ENCODE results near the gene UNC93A.
"Not testable (repeated sequence)": the region's sequence is repeated elsewhere in the genome, so short reads cannot be mapped to it uniquely, and the experiment has no call there.

UNC93A gene

DNA sequence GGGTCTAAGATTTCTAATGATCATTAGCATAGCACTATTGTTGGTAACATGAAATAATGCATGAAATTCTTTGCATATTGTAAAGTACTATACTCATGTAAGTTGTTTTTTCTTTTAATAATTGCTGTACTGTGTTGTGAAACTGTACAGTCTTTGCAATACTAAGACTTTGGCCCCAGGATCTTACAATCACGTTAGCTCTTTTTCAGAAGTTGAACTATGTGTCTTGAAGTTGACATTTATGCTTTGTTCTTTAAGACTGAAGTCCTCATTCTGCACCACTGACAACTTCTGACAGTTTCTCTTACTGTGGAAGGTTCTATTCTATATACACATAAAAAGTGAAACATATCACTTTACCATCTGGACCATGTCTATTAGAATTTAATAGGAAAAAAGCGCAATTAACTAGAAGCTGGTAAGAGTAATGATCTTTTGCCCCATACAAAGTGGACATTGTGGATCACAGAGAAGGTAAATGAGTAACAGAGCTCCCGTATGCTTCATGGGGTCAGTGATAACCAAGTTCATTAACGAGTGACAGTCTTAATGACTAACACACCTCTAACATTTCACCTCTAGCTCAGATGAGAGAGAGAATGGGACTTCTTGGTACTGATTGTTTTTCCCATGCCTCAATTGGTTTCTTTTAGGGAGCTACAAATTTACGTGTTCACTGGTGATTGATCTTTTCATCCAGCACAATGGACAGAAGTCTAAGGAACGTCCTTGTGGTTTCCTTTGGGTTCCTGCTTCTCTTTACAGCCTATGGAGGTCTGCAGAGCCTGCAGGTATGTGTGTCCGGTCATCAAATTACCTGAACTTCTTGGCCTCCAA, at the start of gene UNC93A:
Gene UNC93A, plus strand, starts transcription at position 530 of the 837 bp plus-strand sequence. Its CDS starts 175 bp downstream, at position 705.
- H3K9ac ChIP-seq (ENCODE audit: low read depth, low read length) = no peak within 1 kb of the TSS
- no peaks in the 10 kb centered on the region for H3K27me3 ChIP-seq (ENCODE audit: insufficient read depth, low read length)
- H3K4me1 ChIP-seq (ENCODE audit: insufficient read depth, low read length) = peaks cover 9% of the 10 kb centered on the region; the same call in 1 of the 2 replicates
- no peaks in the 10 kb centered on the region for H3K9me3 ChIP-seq (ENCODE audit: insufficient read depth, low read depth, low read length)
- H3K27ac ChIP-seq (ENCODE audit: low read length) = no peak within 1 kb of the TSS
- H3K36me3 ChIP-seq (ENCODE audit: insufficient read depth, low read depth, low read length) = no peaks in the 10 kb centered on the region
- H3K4me3 ChIP-seq (ENCODE audit: low read length) = no peak within 1 kb of the TSS

GRCh38 chr6:167241321-167242134, 49.6 kb upstream of the UNC93A start:
- H3K36me3 ChIP-seq (ENCODE audit: insufficient read depth, low read depth, low read length) = peaks cover 30% of the 10 kb centered on the region
- not testable (repeated sequence) for H3K9ac ChIP-seq (ENCODE audit: low read depth, low read length); H3K4me3 ChIP-seq (ENCODE audit: low read length); H3K9me3 ChIP-seq (ENCODE audit: insufficient read depth, low read depth, low read length); H3K27me3 ChIP-seq (ENCODE audit: insufficient read depth, low read length); H3K27ac ChIP-seq (ENCODE audit: low read length)
- peaks cover 38% of the 10 kb centered on the region; the same call in 1 of the 2 replicates for H3K4me1 ChIP-seq (ENCODE audit: insufficient read depth, low read length)

DNA sequence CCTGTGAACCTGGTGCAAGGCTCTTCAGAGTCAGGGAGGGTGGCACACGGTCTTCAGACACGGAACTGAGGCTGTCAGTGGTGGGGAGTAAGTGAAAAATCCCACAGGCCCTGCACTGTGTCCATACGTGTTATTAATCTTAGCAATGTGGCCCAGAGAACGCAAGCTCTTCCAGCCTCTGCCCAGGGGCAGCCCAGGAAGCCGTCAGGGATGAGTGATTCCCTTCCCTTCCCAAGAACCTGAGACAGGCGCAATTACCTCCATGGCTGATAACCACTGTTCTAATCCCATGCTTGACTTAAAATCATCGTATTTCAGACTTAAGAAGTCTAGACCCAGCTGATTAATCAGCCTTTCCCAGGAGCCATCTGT, 49.0 kb upstream of the UNC93A start:
- not testable (repeated sequence) for H3K27ac ChIP-seq (ENCODE audit: low read length); H3K9me3 ChIP-seq (ENCODE audit: insufficient read depth, low read depth, low read length); H3K27me3 ChIP-seq (ENCODE audit: insufficient read depth, low read length); H3K9ac ChIP-seq (ENCODE audit: low read depth, low read length); H3K4me3 ChIP-seq (ENCODE audit: low read length)
- H3K4me1 ChIP-seq (ENCODE audit: insufficient read depth, low read length) = peaks cover 37% of the 10 kb centered on the region; the same call in 1 of the 2 replicates
- H3K36me3 ChIP-seq (ENCODE audit: insufficient read depth, low read depth, low read length) = peaks cover 30% of the 10 kb centered on the region; the same call in 1 of the 2 replicates

GRCh38 chr6:167242511-167243051, 48.5 kb upstream of the UNC93A start:
- H3K9me3 ChIP-seq (ENCODE audit: insufficient read depth, low read depth, low read length); H3K4me3 ChIP-seq (ENCODE audit: low read length); H3K9ac ChIP-seq (ENCODE audit: low read depth, low read length); H3K27ac ChIP-seq (ENCODE audit: low read length); H3K27me3 ChIP-seq (ENCODE audit: insufficient read depth, low read length): not testable (repeated sequence)
- Histone ChIP-seq H3K4me1 (ENCODE audit: insufficient read depth, low read length) (peaks cover 36% of the 10 kb centered on the region; the same call in 1 of the 2 replicates), H3K36me3 (ENCODE audit: insufficient read depth, low read depth, low read length) (peaks cover 26% of the 10 kb centered on the region; the same call in 1 of the 2 replicates)

- peak overlapping the region; percentile 29 for H3K27ac ChIP-seq (ENCODE audit: low read length)
- H3K27me3 ChIP-seq (ENCODE audit: insufficient read depth, low read length) = no peaks in the 10 kb centered on the region
- peak overlapping the region; percentile 43; the same call in 1 of the 2 replicates for H3K4me3 ChIP-seq (ENCODE audit: low read length)
- H3K36me3 ChIP-seq (ENCODE audit: insufficient read depth, low read depth, low read length) = peaks cover 10% of the 10 kb centered on the region; the same call in 1 of the 2 replicates
- peak overlapping the region; percentile 4; the same call in 1 of the 2 replicates for H3K9ac ChIP-seq (ENCODE audit: low read depth, low read length)
- H3K4me1 ChIP-seq (ENCODE audit: insufficient read depth, low read length) = peaks cover 33% of the 10 kb centered on the region; the same call in 1 of the 2 replicates
- H3K9me3 ChIP-seq (ENCODE audit: insufficient read depth, low read depth, low read length) = no peaks in the 10 kb centered on the region
Measured at GRCh38 chr6:167244064-167244960, 46.8 kb upstream of the UNC93A start.

GRCh38 chr6:167244991-167245390, 46.1 kb upstream of the UNC93A start:
- Histone ChIP-seq H3K4me3 (ENCODE audit: low read length) (peak overlapping the region; percentile 43), H3K9me3 (ENCODE audit: insufficient read depth, low read depth, low read length) (no peaks in the 10 kb centered on the region), H3K27me3 (ENCODE audit: insufficient read depth, low read length) (no peaks in the 10 kb centered on the region), H3K4me1 (ENCODE audit: insufficient read depth, low read length) (peaks cover 33% of the 10 kb centered on the region; the same call in 1 of the 2 replicates), H3K36me3 (ENCODE audit: insufficient read depth, low read depth, low read length) (peaks cover 9% of the 10 kb centered on the region; the same call in 1 of the 2 replicates), H3K27ac (ENCODE audit: low read length) (peak overlapping the region; percentile 29), H3K9ac (ENCODE audit: low read depth, low read length) (peak overlapping the region; percentile 27; the same call in 1 of the 2 replicates)

DNA sequence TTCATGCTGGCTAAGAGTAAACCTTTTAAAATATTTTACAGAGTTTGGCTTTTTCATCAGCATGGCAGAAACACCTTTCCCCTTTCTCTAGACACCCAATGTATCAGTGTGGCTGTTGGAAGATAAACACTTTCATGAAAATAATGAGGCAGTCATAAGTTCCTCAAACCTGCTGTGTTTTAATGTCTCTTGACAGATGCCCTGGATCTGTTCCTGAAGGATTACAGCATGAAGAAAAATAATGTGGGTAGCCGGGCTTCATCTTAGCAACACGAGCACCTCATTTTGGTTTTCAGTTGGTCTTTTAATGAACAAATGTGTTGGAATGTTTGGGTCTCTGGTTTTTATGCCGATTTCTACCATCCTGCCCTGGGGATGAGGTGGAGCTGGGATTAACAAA, 45.5 kb upstream of the UNC93A start:
- Histone ChIP-seq H3K9me3 (ENCODE audit: insufficient read depth, low read depth, low read length) (no peaks in the 10 kb centered on the region), H3K27ac (ENCODE audit: low read length) (peak overlapping the region; percentile 15), H3K4me1 (ENCODE audit: insufficient read depth, low read length) (peaks cover 33% of the 10 kb centered on the region; the same call in 1 of the 2 replicates), H3K36me3 (ENCODE audit: insufficient read depth, low read depth, low read length) (peaks cover 9% of the 10 kb centered on the region; the same call in 1 of the 2 replicates), H3K27me3 (ENCODE audit: insufficient read depth, low read length) (no peaks in the 10 kb centered on the region), H3K9ac (ENCODE audit: low read depth, low read length) (peak overlapping the region; percentile 27; the same call in 1 of the 2 replicates), H3K4me3 (ENCODE audit: low read length) (peak overlapping the region; percentile 43)

DNA sequence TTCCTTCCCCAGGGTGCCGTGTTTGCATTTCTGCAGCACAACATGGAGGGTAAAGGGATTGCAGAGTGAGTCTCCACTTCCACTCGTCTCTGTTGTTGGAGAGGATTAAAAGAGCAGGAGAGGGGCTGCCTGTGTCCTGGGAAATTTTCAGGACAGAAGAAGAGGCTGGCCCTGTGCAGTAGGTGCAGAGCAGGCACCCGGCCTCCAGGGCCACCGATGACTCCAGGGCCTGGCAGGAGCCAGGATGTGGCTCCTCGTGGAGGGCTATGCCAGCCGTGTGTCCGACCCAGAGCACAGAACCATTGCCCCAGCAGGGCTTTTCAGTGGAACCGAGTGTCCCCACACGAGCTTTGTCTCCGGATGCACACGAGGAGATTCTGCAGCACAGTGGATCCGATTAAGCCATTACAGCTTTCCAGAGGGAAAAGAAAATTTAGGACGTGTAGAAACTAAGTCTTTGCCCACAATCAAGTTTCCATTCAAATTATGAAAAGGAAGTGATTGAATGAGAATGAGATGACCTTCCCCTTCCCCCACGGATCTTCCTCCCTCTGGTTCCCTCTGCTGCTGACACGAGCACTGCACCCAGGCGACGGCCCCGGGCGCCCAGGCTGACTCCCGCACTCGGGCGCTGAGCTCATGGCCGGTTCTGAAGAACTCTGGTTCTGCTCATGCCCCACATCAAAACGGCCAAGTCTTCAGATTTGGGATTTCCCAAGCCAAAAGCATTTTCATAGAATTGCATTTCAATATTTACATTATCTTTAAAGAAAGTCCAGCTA, 43.1 kb upstream of the UNC93A start:
- Histone ChIP-seq H3K4me3 (ENCODE audit: low read length) (no peak overlapping the region), H3K9ac (ENCODE audit: low read depth, low read length) (no peak overlapping the region), H3K9me3 (ENCODE audit: insufficient read depth, low read depth, low read length) (no peaks in the 10 kb centered on the region), H3K36me3 (ENCODE audit: insufficient read depth, low read depth, low read length) (peaks cover 9% of the 10 kb centered on the region; the same call in 1 of the 2 replicates), H3K27me3 (ENCODE audit: insufficient read depth, low read length) (no peaks in the 10 kb centered on the region), H3K27ac (ENCODE audit: low read length) (no peak overlapping the region), H3K4me1 (ENCODE audit: insufficient read depth, low read length) (peaks cover 33% of the 10 kb centered on the region; the same call in 1 of the 2 replicates)

- H3K27me3 ChIP-seq (ENCODE audit: insufficient read depth, low read length); H3K27ac ChIP-seq (ENCODE audit: low read length); H3K9me3 ChIP-seq (ENCODE audit: insufficient read depth, low read depth, low read length); H3K4me3 ChIP-seq (ENCODE audit: low read length); H3K36me3 ChIP-seq (ENCODE audit: insufficient read depth, low read depth, low read length); H3K9ac ChIP-seq (ENCODE audit: low read depth, low read length): not testable (repeated sequence)
- H3K4me1 ChIP-seq (ENCODE audit: insufficient read depth, low read length) = peaks cover 28% of the 10 kb centered on the region; the same call in 1 of the 2 replicates
Measured at GRCh38 chr6:167248878-167249455, 42.1 kb upstream of the UNC93A start.

GRCh38 chr6:167252271-167252670, 38.8 kb upstream of the UNC93A start:
- Histone ChIP-seq H3K9ac (ENCODE audit: low read depth, low read length) (no peak overlapping the region), H3K27me3 (ENCODE audit: insufficient read depth, low read length) (no peaks in the 10 kb centered on the region), H3K27ac (ENCODE audit: low read length) (no peak overlapping the region), H3K9me3 (ENCODE audit: insufficient read depth, low read depth, low read length) (peaks cover 13% of the 10 kb centered on the region), H3K4me3 (ENCODE audit: low read length) (no peak overlapping the region), H3K4me1 (ENCODE audit: insufficient read depth, low read length) (peaks cover 12% of the 10 kb centered on the region; the same call in 1 of the 2 replicates), H3K36me3 (ENCODE audit: insufficient read depth, low read depth, low read length) (0 out of 2 replicates have a peak, but pooled peaks cover 3% of the 10 kb centered on the region)
